HG03571 (cell line): ENCODE results near the gene SYT12.
"Not testable (repeated sequence)": the region's sequence is repeated elsewhere in the genome, so short reads cannot be mapped to it uniquely, and the experiment has no call there.

Experiments used
- ATAC-seq: cut with Tn5 transposase; IDR thresholded peaks from one replicate; pipeline ENCODE4 v1.9.1; 2021; ENCODE audit not compliant: unreplicated experiment

Gene SYT12

DNA sequence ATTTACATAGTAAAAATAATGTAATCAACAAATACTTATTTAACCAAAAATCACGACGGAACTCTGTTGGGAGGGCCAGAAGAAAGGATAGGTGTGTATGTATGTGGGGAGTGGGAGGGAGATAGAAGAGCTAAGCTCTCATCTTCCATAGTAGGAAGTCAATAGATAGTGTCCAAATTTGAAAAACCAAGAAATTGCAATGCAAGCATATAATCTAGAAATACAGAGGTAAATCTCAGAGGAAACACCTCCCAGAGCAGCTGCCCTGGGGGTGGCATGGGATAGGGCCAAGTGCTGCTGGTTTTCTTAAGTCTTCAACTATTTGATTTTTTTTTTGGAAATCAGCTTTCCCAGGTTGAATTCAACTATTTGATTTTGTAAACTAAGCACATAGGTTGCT lies 30.9 kb upstream of the SYT12 start:
- ATAC-seq, result no peak

DNA sequence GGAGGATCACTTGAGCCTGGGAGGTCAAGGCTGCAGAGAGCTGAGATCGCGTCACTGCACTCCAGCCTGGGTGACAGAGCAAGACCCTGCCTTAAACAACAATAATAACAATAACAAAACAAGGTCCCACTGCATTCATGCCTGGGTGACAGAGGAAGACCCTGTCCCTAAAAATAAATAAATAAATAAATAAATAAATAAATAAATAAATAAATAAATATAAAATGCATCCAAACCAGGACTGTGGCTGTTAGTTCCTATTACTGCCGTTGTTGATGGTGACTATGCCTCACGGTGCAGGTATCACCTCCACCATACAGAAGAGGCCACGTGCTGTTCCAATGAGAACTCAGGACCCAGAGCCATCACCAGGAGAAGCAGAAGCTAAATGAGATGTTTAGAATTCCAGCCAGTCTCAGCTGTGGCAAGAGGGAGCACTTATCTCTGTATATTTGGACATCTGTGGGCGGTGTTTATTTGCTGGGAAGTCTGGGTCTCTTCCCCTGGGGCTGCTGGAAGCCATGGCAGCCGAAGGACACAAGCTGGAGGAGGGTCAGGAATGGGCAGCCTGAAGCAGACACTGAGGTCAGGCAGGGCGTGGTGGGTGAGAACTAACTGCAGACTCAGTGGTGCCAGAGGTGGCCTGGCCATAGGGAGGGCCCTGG lies 26.2 kb upstream of the SYT12 start:
- ATAC-seq, result no peak

DNA sequence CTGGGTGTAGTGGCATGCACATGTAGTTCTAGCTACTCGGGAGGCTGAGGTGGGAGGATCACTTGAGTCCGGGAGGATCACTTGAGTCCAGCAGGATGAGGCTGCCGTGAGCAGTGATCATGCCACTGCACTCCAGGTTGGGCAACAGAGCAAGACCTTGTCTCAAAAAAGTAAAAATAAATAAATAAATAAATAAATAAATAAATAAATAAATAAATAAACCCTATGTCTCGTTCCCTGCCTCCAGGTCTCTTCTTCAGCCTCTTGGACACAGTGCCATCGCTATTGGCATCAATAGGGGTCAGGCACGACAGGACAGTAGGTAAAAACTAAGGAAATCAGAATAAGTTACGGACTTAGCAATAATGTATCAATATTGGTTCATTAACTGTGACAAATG lies 23.4 kb upstream of the SYT12 start:
- ATAC-seq, result no peak

DNA sequence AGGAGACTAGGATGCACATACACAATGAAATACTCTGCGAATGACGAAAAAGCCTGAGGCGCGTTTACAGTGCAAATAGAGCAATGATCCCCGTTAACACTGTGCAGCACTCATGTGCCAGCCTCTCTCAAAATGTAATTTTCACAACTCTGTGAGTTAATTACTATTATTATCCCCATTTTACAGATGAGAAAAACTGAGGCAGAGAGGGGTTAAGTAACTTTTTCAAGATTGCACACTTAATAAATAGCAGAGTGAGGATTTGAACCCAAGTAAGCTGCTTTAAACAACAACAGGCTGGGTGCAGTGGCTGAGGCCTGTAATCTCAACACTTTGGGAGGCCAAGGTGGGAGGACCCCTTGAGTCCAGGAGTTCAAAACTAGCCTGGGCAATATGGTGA lies 21.6 kb upstream of the SYT12 start:
- ATAC-seq, result no peak

DNA sequence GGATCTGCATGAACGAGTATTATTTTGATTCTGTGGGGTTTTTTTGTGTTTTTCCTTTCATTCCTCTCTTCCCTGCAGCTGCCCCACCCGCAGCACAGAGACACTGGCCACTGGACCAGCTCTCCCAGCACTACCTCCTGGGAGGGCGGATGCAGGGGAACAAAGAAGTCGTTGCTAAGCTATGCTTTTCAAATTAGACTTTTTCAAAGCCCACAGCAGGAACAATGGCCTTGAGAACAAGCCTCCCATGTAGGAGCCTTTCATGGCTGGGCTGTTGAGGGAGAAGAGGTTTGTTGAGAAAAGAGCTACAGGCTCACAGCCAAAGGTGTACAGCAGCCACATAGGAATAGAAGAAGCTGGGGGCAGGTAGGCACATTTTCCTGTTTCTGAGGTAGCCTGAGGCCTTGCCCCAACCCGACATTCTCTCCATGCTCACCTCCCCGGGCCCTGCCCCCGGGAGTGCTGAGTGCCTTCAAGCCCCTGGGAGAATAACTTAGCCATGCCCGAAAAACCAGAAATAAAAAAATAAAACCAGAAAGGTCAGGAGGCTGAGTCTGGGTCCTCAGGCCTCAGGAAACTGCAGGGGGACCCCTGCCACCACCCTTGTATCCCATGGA lies 20.5 kb upstream of the SYT12 start:
- ATAC-seq, result no peak

DNA sequence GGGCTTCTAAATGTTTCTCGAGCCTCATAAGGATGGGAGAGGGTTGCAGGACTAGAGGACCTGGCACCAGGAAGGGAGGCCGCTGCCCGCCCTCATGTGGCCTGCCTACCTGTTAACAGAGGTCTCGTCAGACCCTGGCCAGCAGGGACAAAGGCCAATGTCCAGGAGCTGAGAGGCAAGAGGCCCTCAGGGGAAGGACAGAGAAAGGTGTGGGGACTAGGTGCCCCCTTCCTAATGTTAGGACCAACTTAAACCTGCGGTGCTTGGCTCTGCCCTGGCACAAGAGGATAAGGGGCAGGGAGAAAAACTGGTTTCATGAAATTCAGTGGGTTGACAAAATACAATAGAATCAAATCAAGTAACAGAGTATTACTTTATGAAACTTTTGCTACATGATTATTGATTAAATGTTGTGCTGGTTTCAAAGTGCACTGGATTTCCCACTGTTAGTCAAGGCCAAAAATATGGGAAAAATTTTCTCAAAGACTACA lies 20.0 kb upstream of the SYT12 start:
- no peak for ATAC-seq

DNA sequence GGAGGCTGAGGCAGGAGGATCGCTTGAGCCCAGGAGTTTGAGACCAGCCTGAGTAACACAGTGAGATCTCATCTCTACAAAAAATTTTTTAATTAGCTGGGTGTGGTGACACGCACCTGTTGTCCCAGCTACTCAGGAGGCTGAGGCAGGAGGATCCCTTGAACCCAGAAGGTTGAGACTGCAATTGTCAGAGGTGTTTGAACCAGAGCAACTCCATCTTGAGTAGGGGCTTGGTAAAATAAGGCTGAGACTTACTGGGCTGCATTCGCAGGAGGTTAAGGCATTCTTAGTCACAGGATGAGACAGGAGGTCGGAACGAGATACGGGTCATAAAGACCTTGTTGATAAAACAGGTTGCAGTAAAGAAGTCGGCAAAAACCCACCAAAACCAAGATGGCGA lies 17.7 kb upstream of the SYT12 start:
- not testable (repeated sequence) for ATAC-seq

DNA sequence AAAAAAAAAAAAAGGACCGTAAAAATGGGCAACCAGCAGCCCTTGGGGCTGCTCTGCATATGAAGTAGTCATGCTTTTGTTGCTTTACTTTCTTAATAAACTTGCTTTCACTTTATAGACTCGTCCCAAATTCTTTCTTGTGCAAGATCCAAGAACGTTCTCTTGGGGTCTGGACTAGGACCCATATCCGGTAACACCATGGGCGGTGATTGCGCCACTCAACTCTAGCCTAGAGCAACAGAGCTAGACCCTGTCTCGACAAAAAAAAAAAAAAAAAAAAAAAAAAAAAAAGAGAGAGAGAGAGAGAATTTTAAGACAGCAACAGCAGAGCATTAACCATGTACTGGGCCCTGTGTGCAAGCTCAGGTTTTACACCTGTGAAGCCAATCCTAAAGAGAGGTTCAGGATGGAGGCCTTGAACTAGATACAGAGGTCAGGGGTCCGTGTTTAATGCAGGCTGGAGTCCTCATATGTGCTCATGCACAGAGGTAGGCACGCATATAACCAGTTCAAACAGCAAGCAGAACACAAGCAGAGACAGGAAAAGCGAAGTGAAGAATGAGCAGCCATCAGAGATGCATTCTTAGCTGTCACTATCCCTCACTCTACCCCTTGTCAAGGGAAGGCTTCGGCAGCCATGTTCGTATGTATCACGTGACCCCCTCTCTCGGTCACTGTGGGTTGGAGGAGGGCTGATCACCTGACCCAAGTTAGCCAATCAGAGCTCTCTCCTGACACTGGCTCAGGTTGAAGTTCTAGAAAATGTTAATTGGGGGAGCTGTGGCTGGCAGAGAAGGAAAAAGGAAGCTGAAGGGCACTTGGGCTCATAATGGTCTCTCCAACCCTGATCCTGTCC lies 16.7 kb upstream of the SYT12 start:
- ATAC-seq, result no peak

DNA sequence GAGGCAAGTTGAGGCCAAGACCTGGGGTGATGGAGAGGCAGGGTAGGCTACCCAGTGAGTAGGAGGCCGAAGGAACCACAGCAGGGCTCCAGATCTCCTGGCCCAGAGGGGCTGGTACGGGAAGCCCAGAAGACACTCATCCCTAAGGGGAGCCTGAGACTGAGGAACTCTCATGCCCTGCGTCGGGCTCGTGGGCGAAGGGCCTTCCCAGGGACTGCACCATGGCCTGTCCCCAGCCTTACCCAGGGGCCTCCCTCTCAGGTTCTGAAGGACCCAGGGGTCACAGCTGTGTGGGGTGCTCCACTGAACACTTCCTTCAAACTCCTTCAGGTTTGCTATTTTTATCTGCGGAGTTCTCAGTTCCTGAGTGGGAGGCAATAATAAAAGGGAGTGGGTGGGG lies 15.8 kb upstream of the SYT12 start:
- ATAC-seq, result no peak

DNA sequence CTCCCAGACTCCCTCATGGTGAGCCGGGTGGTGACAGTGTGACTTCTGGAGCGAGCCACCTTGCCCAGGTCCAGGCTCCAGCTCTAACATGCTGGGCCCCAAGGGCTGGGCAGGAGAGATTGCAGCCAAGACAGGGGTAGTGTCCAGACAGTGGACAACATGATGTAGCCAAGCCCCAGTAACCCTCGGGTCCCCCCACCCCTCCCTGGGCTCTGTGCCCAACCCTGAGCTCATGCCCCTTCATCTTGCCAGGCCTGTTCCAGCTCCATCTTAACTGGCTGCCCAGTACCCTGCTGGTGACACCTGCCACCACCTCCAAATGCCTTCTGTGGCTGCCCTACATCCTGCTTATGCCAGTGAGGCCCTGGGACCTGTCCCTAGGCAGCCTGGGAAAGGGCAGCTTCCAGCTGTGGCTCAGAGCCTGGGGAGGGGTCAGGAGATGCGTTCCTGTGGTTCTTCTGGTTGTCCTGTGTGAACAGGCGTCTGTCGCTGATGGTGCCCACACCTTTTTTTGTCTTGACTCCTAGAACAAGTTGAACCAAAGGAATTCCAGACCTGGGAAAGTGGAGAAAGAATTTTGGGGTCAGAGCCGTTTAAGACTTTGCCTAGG lies 12.5 kb upstream of the SYT12 start:
- ATAC-seq, result no peak

DNA sequence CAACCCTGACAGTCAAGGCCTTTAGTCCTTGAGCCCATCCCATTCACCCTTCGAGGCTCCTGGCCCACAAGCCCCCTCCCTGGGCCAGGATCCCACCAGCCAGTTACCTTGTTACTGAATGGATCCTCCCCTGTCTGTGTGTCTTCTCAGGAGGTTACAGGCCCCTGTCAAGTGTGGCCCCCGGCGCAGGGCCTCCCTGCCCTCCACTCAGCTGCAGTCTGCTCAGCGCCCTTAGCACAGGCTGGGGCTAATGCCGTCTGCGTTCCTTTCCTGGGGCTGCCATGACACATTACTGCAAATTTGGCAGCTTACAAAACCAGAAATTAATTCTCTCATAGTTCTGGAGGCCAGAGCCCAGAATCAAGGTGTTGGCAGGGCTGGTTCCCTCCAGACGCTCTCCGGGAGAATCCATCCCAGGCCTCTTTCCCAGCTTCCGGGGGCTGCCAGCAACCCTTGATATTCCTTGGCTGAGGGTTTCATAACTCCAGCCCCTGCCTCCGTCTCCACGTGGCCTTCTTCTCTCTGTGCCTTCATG lies 9.4 kb upstream of the SYT12 start:
- ATAC-seq, result no peak

DNA sequence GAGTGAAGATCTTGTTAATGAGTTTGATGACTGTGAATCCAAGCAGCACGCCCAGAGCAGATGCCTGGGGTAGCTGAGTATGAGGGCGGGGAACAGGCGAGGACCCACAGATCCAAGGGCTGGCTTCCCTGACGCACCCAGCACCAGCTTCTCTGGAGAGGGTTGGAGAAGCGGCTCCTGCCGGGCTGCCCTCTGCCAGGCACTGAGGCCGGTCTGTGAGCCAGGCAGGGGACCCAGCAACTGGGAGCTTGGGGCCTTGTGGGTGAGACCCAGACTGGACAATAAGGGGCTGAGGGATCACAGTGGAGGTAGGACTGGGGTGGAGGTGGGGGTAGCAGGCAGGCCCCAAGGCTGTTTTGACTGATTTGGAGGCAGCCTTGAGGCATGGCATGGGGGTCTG lies 8.6 kb upstream of the SYT12 start:
- no peak for ATAC-seq

DNA sequence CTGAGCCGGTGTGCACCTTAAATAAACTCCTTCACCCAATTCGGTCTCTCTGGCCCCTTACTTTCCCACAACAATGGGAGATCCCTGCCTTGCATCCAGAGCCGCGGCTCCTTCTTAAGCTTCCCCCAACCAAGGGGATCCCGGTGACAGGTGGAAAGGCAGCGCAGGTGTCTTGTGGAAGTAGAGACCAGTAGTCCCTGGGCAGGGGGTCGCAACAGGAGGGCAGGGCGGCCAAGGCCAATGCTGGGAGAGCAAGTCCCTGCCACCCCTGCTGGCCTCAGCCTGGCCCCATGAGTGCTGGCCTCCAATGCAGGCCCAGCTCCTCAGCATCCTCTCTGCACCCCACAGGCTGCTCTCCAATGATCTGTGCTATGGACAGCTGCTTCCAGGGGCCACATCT lies 7.9 kb upstream of the SYT12 start:
- ATAC-seq, result no peak

DNA sequence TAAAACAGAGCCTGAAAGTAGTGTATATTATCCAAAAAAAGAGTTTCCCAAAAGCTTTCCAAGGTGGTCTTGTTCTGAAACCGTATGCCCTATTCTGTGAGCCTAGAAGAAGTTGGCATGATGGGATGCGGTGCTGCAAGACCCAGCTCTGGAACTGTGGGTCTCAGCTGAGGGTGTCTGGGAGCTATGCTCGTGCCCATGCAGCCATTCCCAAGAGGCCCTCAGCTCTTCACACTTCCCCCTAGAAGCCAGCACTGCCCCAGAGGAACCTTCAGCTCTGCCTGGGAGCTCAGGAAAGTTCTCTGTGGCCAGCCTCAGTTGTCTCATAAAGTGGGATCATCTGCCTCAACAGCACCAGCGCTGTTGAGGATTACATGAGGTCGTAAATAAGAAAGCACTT lies 6.4 kb upstream of the SYT12 start:
- no peak for ATAC-seq

DNA sequence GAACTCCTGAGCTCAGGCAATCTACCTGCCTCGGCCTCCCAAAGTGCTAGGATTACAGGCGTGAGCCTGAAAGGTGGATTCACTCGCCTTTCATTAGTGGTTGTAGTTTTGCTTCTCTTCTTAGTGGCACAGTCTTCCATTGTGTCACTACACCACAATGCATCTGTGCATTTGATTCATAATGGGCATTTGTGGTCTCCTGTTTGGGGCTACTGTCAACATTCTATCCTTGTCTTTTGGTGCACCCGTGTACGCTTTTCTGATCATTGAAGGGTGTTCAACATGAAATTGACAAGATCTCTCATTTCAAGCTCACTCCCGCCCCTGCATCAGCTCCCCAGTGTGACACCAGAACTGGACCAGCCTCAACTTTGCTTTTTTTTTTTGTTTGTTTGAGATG lies 2.0 kb upstream of the SYT12 start:
- no peak for ATAC-seq

DNA sequence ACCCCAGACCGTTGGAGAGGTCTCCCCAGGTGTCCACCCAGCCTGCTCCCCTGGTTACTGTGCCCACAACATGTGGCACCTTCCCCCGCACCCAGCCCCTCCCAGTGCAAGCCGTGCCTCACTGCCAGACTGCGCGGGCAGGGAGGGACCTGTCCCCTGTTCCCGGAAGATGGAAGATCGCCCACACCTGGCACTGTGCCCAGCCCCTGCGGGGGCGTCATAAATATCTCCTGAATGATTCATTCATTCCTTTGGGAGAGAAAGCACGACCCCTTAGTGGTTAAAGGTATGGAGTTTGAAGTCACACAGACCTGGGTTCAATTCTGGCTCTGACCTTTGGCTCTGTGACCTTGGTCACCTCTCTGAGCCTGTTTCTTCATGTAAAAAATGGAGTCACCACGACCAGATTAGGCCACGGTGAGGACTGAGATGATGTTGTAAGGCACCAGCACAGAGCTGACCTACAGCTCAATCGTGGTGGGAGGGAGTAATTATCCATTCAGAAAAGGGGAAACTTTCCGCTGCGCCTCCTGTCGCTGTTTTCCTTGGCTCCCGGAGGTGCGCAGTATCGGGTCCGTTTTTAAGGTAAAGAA lies 497 bp upstream of the SYT12 start:
- no peak for ATAC-seq

DNA sequence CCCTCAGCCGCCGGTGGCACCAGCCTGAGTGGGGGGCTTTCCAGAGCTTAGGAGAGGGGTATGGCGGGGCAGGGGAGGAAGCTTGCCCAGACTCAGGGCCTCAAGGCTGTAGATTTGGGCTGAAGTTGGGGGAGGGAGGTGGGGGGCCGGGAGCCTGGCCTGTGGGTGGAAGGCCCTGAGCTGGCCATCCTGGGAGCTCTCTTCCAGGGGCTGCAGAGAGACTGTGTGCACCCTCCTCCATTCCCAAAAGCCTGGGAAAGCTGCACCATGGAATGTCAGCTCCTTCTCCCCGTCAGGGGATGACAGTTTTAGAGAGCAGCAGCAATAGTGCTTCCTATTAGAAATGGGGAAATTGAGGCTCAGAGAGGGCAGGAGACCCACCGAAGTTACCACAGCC lies 1.0 kb downstream of the SYT12 start:
- no peak for ATAC-seq

DNA sequence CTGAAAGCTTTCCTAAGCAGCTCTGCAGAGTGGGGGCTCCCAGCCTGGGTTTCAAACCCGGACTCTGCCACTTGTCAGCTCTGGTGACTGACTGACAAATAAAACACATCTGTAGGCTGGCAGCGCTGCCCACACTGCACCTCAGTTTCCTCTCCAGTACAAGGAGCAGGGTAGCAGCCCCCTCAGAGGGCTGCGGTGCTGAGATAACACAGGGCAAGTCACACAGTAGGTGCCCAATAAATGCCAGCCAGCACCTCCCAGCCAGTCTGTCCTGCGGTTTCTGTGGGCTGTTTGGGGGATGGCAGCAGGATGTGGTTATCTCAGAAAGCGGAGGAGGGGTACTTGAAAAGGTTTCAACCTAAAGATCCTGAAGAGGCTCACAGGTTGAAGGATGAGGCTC lies 1.5 kb downstream of the SYT12 start:
- ATAC-seq, result no peak

DNA sequence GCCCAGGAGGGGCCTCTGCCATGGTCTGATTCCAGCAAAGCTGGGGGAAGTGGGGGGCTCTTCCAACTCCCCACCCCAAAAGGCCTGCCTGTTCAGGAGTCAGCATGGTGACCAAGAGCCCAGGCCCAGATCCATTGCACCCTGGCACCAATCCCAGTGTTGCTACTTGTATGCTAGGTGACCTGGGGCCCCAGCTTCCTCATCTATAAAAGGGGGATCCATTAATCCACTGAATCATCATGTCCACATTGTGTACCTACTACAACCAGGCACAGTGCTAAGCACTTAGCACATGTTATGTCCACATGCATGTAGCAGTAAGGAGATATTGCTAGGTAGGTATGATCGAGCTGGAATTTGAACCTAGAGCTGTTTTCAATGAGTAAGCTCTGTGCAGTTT lies 2.0 kb downstream of the SYT12 start:
- ATAC-seq, result no peak

DNA sequence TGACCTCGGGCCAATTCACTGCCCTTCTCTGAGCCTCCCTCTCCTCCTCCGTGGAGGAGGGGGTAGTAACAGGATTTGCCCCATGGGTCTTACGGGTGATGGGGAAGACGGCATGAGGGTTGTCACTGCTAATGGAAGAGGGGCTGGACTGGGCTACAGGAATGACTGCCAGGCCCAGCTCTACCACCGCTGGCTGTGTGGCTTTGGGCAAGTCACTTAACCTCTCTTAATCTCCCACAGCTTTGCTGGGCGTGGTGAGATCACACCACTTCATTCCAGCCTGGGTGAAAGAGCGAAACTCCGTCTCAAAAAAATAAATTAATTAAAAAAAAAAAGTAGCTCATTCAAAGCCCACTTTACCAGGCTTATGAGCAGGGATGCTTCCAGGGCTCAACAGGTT lies 2.8 kb downstream of the SYT12 start:
- ATAC-seq, result no peak

DNA sequence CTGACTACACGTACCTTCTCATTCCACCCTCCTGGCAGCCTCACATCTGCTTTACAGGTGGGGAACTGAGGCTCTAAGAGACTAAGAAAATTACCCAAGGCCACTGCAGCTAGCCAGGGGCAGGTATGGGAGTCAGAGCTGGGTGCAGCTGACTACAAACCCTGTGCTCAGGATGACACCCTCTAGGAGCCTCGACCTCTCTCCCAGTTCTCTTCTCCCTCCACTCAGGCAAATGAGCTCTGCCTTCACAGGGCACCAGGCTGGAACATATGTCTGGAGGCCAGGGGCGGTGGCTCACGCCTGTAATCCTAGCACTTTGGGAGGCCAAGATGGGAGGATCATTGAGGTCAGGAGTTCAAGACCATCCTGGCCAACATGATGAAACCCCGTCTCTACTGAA lies 4.0 kb downstream of the SYT12 start:
- ATAC-seq, result no peak
